Fibroblast of peridontal ligament (primary cell): ENCODE measurements around the gene SIRPA.

Experiments
- DNase-seq: peaks from one replicate; pipeline ENCODE4 v3.0.0-alpha.2; 2010; ENCODE audit errors: extremely low read depth

Gene SIRPA

GRCh38 chr20:1870792-1871550 is 24.2 kb upstream of the SIRPA start:
- no peak for DNase-seq

- no peak for DNase-seq
Measured at GRCh38 chr20:1871807-1872458, 23.3 kb upstream of the SIRPA start.

GRCh38 chr20:1872459-1873097 is 22.6 kb upstream of the SIRPA start:
- no peak for DNase-seq

GRCh38 chr20:1874450-1875182 is 20.6 kb upstream of the SIRPA start:
- DNase-seq: no peak

GRCh38 chr20:1875183-1875554 is 20.0 kb upstream of the SIRPA start:
- no peak for DNase-seq

- no peak for DNase-seq
Measured at GRCh38 chr20:1875762-1876161, 19.4 kb upstream of the SIRPA start.

GRCh38 chr20:1876217-1876921 is 18.8 kb upstream of the SIRPA start:
- DNase-seq: no peak

GRCh38 chr20:1876975-1877608 is 18.1 kb upstream of the SIRPA start:
- no peak for DNase-seq

- DNase-seq: no peak
Measured at GRCh38 chr20:1877609-1878200, 17.5 kb upstream of the SIRPA start.

GRCh38 chr20:1879369-1879768 is 15.8 kb upstream of the SIRPA start:
- DNase-seq: no peak

- no peak for DNase-seq
Measured at GRCh38 chr20:1879934-1880333, 15.3 kb upstream of the SIRPA start.

GRCh38 chr20:1880529-1881239 is 14.5 kb upstream of the SIRPA start:
- no peak for DNase-seq

GRCh38 chr20:1881240-1881835 is 13.9 kb upstream of the SIRPA start:
- DNase-seq: no peak

GRCh38 chr20:1882026-1882425 is 13.2 kb upstream of the SIRPA start:
- no peak for DNase-seq

- no peak for DNase-seq
Measured at GRCh38 chr20:1883986-1884385, 11.2 kb upstream of the SIRPA start.

GRCh38 chr20:1885254-1885653 is 10.0 kb upstream of the SIRPA start:
- DNase-seq: no peak

- DNase-seq: no peak
Measured at GRCh38 chr20:1885940-1886693, 9.1 kb upstream of the SIRPA start.

GRCh38 chr20:1887321-1887720 is 7.9 kb upstream of the SIRPA start:
- DNase-seq: no peak

- no peak for DNase-seq
Measured at GRCh38 chr20:1887756-1888155, 7.5 kb upstream of the SIRPA start.
